Tibial nerve (tissue), 4 donors: ENCODE measurements around the gene C11orf68.

Experiments used
- CTCF ChIP-seq, 5 experiments: fragments of 200-600 bp in 3 of 5; fragments of 450-650 bp in 2 of 5; sonication (generic) in 3 of 5; IDR thresholded peaks; one replicate each; pipeline ENCODE4 v1.5.1; 2016 to 2019; ENCODE audit warnings: antibody characterized with exemption in 5 of 5, mild to moderate bottlenecking in 3 of 5, moderate library complexity in 2 of 5
- EP300 ChIP-seq, 2 donors: sonication (generic); formaldehyde crosslinking; IDR thresholded peaks; one replicate each; pipeline ENCODE4 v1.6.1; 2017; ENCODE audit warnings: antibody characterized with exemption in 2 of 2, mild to moderate bottlenecking in 1 of 2
- POLR2A ChIP-seq, 2 donors: fragments of 450-650 bp; IDR thresholded peaks; one replicate each; pipeline ENCODE4 v1.6.1; 2017; ENCODE audit warnings: antibody characterized with exemption in 2 of 2, mild to moderate bottlenecking in 2 of 2, moderate library complexity in 2 of 2

GRCh38 chr11:65885808-65886536, 32.9 kb downstream of the C11orf68 start:
- no peak for TF ChIP-seq POLR2A (IDR thresholded peaks at IDR 0.05)
- TF ChIP-seq CTCF (IDR thresholded peaks at IDR 0.05): no peak
- TF ChIP-seq EP300 (IDR thresholded peaks at IDR 0.05): no peak
